Suppressor macrophage treated with lipopolysaccharide for 1 hour (primary cell): ENCODE results near the gene TRIL.

ENCODE experiments used
- DNase-seq, 3 donors: peaks; one replicate each; pipeline ENCODE4 v3.0.0-alpha.2; 2020 to 2022

The TRIL gene

GRCh38 chr7:28937619-28938018 is 20.5 kb downstream of the TRIL start:
- no peak for DNase-seq

- no peak for DNase-seq
Measured at GRCh38 chr7:28937103-28937502, 21.0 kb downstream of the TRIL start.

DNA sequence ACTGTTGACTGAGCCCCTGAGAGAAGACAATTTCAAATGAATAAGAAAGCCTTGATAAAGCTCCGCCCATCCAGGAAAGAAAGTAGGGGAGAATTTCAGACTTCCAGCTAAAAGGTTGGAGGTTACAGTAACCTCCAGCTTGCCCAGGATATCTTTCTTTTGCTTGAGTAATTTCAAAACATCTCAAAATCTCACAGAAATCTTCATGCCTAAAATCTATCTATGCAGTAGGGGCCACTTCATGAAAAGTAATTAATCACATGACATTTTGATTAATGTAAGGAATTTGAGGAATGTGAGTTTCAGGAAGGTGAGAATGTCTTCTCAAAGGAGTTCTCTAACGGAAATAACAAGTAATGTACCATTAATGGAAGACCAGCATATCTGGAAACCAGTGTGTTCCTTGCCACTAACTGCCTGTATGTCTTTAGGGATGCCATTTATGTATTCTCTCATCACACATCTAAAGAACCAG is 24.2 kb downstream of the TRIL start:
- no peak for DNase-seq

GRCh38 chr7:28931565-28931964 is 26.6 kb downstream of the TRIL start:
- no peak for DNase-seq

- peak; percentile 91 to 96 (median 95) for DNase-seq
Measured at GRCh38 chr7:28926871-28927597, 31.1 kb downstream of the TRIL start.

DNA sequence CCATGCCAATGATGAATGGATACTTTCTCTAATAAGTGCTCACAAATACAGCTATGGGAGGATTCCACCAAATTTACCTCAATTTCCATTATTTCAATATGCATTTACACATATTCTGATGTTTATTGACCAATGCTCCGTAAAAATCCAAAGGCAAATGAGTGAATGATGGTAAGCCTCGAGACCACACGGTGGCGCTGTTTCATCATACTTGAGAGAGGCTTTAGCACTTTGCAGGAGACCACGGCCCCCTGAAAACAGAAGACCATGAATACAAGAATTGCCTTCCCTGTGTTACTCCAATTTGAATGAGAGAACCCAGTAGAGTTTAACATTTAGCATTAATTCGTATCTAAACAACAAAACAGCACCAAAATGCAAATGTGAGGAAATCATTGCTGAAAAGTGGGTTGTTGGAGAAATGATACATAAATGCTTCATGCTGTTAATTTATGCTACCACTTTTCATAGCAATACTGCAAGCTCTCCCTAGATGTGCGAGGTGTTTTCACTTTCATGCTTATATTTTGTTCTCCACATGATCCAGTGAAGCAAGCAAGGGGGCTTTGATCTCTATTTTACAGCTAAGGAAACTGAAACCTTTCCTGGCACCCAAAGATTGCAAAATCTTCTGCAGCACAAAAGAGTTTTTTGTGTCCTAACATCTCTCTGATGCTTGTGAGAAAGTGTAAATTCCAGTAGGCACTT is 35.4 kb downstream of the TRIL start:
- DNase-seq = peak; percentile 86 to 93 (median 91)

DNA sequence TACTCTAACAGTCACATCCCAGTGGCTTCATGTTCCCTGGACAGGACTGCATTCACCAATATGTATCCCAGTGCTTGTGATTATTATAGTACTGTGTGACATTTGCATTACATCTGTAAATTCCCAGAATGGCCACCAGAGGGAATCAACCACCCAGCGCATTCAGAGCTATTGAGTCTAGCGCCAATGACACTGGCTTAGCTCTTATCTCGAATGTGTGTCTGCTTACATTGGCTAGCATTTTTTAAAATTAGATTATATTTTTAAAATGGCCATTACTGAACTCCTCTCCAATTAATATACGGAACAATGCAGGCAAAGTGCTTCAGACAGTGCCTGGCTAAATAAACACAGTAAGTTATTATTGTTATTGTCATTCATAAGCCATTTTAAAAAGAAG is 36.3 kb downstream of the TRIL start:
- peak; percentile 70 to 78 (median 76) for DNase-seq

DNA sequence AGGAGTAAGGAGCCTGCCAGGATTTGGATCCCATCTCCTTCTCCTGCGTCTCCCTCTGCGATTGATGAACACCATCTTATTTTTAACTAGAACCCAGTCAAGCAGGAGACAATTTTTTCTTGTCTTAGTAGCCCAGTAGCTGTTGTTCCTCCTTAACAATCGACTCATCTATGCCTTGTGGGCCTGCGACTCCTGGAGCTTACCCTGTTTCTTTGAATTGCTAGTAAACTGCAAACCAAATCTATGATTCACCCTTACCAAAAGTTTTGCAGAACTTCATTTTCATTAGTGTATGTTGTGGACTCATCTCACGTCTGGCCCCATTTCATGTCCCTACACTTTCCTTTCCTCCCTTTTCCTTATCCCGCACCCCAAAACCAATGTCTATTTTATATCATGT is 37.7 kb downstream of the TRIL start:
- peak; percentile 8 to 19 (median 12) for DNase-seq

DNA sequence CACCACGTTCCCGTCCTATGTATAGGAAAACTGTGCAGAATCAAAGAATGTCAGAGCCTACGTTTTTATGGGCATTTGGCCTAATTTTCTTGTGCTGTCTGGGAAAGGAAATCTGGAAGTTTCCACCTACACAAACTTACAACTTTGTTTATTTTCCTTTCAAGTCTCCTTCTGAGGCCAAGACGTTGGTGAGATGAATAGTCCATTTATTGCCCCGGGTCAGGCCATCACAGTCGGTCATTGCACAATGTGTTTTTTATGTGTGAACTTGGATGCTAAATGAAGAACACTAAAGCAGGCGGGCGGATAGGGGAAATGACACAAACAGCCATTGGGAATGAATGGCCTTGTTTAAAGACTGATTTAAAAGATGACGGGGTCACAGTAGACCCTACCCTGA is 38.6 kb downstream of the TRIL start:
- no peak for DNase-seq

- no peak for DNase-seq
Measured at GRCh38 chr7:28908775-28909174, 49.4 kb downstream of the TRIL start.

DNA sequence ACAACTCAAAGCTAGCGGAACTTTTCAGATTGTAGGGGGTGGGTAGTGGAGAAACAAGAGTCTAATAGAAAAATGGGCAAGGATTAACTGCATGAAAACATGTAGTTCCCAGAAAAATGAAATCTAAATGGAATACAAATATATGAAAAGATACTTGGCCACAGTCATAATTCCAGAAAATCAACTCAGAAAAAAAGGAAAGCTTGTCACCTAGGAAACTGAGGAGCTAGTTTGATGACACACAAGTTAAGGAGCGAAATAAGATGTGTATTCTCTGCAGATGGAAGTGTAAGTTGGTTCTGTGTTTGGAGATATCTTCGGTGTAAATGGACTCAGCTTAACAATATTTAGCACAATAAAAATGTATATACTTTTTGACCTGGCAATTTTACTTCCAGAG is 52.7 kb downstream of the TRIL start:
- no peak for DNase-seq

- DNase-seq = no peak
Measured at GRCh38 chr7:28904578-28905048, 53.5 kb downstream of the TRIL start.

GRCh38 chr7:28903730-28904577 is 54.2 kb downstream of the TRIL start:
- DNase-seq = no peak
